Natural killer cell (primary cell): ENCODE data around the gene CXCL9. TPM values are rescaled to one million over a fixed set of nuclear protein-coding genes. Genes with fewer than 3 reads are reported as not detected.

Experiments
- ATAC-seq, 3 donors: fragments of 150-1000 bp in 2 of 3; fragments of 200-7000 bp in 1 of 3; cut with Tn5 transposase; 1 replicate in 1 of 3; 2 replicates in 2 of 3; pipeline ENCODE4 v1.10.0; 2021; ENCODE audit warnings: mild to moderate bottlenecking in 2 of 3, moderate library complexity in 2 of 3
- DNase-seq, 2 donors: peaks; one replicate each; pipeline versions ENCODE4 v3.0.0 to v3.0.0-alpha.2; 2013 to 2021; ENCODE audit warnings: mixed read lengths in 1 of 2
- H3K27ac ChIP-seq: one replicate; pipeline ENCODE4 v1.5.1; 2013; ENCODE audit warnings: mild to moderate bottlenecking, low read length
- H3K27me3 ChIP-seq: one replicate; pipeline ENCODE4 v1.6.1; 2013; ENCODE audit warnings: low read length; ENCODE audit not compliant: control insufficient read depth, insufficient read depth
- H3K36me3 ChIP-seq: one replicate; pipeline ENCODE4 v1.6.1; 2013; ENCODE audit warnings: low read length; ENCODE audit not compliant: control insufficient read depth, insufficient read depth
- H3K4me1 ChIP-seq: one replicate; pipeline ENCODE4 v1.6.1; 2013; ENCODE audit warnings: low read length; ENCODE audit not compliant: control insufficient read depth, insufficient read depth
- H3K4me3 ChIP-seq: one replicate; pipeline ENCODE4 v1.5.1; 2013; ENCODE audit warnings: low read length
- H3K9me3 ChIP-seq: one replicate; pipeline ENCODE4 v1.6.1; 2013; ENCODE audit warnings: low read length; ENCODE audit not compliant: control insufficient read depth, insufficient read depth
- H3K27ac Mint-ChIP-seq, 2 donors: one replicate each; pipeline ENCODE4 v1.8.0; 2022; ENCODE audit warnings: mild to moderate bottlenecking in 2 of 2, mixed read lengths in 2 of 2, moderate library complexity in 1 of 2
- H3K27me3 Mint-ChIP-seq, 2 donors: one replicate each; pipeline ENCODE4 v1.8.0; 2022; ENCODE audit warnings: low read depth in 2 of 2, mixed read lengths in 2 of 2
- H3K36me3 Mint-ChIP-seq: one replicate; pipeline ENCODE4 v1.8.0; 2022; ENCODE audit warnings: mixed read lengths
- H3K4me1 Mint-ChIP-seq, 2 donors: one replicate each; pipeline ENCODE4 v1.8.0; 2022; ENCODE audit warnings: mixed read lengths in 2 of 2
- H3K4me3 Mint-ChIP-seq: one replicate; pipeline ENCODE4 v1.8.0; 2022; ENCODE audit warnings: mild to moderate bottlenecking, moderate library complexity, mixed read lengths
- H3K9me3 Mint-ChIP-seq, 2 donors: one replicate each; pipeline ENCODE4 v1.8.0; 2022; ENCODE audit warnings: mixed read lengths in 2 of 2
- CTCF ChIP-seq: fragments of 200-600 bp; IDR thresholded peaks from one replicate; pipeline ENCODE4 v1.8.0; 2022; ENCODE audit warnings: antibody characterized with exemption
- WGBS: methylation state at CpG from one replicate; pipeline ENCODE4 v1.1.7; 2013; ENCODE audit warnings: missing lambda C conversion rate; ENCODE audit not compliant: insufficient coverage; 5-methylcytosine and 5-hydroxymethylcytosine counted together
- intact Hi-C: fragments of 100-400 bp; cut with micrococcal nuclease; formaldehyde crosslinking; loops from one replicate; pipeline ENCODE4 v1.14.2; 2022
- total RNA-seq, 4 donors: library from RNA; stranded (reverse); fragments of 120-200 nt in 1 of 4; gene quantifications; one replicate each; pipeline versions ENCODE4 v1.2.3 to v1.2.4, GENCODE V29; 2013 to 2022

Gene CXCL9
- total RNA-seq, 3 donors from 2014 or later (not counting 1 experiment from before 2014, with no cell fraction given), result not detected

DNA sequence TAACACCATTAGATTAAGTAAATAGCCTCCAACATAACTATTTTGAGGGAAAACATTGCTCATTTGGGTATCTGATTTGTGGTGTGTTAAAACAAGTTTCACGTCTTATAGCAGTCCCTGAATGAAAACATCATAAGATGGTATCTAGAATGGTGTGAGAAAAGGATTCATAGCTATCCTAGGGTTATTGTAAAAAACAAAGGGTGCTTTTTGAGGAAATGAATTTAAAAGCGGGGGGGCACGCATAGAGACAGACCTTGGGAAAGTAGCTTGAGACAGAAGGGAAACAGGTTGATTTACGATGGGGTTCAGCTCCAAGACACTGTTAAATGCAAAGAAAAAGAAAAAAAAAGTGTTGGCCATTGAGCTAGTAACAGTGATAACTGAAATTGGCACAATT, 16.8 kb upstream of the CXCL9 start:
- DNase-seq (no peak), ATAC-seq (no peak)
- H3K9me3 Mint-ChIP-seq, result no peaks in the 10 kb centered on the region
- Histone ChIP-seq H3K4me1 (no peaks in the 10 kb centered on the region), H3K4me3 (no peak overlapping the region), H3K9me3 (no peaks in the 10 kb centered on the region), H3K36me3 (no peaks in the 10 kb centered on the region), H3K27ac (no peak overlapping the region), H3K27me3 (no peaks in the 10 kb centered on the region)
- intact Hi-C loops, result no loop called here
- peaks cover 18 to 65% of the 10 kb centered on the region in 2 donors for H3K27me3 Mint-ChIP-seq
- H3K4me3 Mint-ChIP-seq, result no peak overlapping the region
- TF ChIP-seq CTCF, result no peak
- H3K4me1 Mint-ChIP-seq, result peaks cover 9 to 10% of the 10 kb centered on the region in 2 donors
- WGBS, result 38% methylated on average over 4 of the region's 4 CpGs
- no peak overlapping the region for H3K27ac Mint-ChIP-seq
- no peaks in the 10 kb centered on the region for H3K36me3 Mint-ChIP-seq

DNA sequence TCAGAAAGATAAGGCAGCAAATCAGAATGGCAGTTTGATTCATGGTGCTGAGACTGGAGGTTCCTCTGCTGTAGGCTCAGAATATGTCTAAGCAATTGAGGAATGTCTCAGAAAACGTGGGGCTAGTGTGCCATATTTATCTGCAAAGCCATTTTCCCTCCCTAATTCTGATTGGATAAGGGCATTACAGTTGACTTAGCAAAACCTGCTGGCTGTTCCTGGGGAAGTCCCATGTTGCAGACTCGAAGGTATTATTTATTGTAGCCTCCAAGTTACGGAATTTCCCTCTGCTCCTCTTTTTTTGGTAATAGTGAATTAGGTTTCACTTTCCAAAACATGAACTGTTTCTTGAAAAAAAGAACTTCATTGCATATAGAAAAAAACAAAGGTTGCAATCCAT, 16.1 kb upstream of the CXCL9 start, which contains the start of gene CXCL10:
Gene CXCL10 (minus strand): TSS at position 109 of the 400 bp plus-strand sequence. CDS start 66 bp downstream, at position 43.
- H3K4me1 ChIP-seq, result no peaks in the 10 kb centered on the region
- Mint-ChIP-seq H3K27ac (no peak within 1 kb of the TSS), H3K4me1 (peaks cover 7 to 8% of the 10 kb centered on the region in 2 donors), H3K36me3 (no peaks in the 10 kb centered on the region), H3K27me3 (peaks cover 17 to 62% of the 10 kb centered on the region in 2 donors), H3K4me3 (no peak within 1 kb of the TSS), H3K9me3 (no peaks in the 10 kb centered on the region)
- H3K27ac ChIP-seq, result no peak within 1 kb of the TSS
- intact Hi-C loops, result no loop called here
- 16% methylated on average over 3 of the region's 3 CpGs for WGBS
- peak in 1 of 2 donors; percentile 60 for DNase-seq
- H3K4me3 ChIP-seq, result no peak within 1 kb of the TSS
- no peak for TF ChIP-seq CTCF
- no peaks in the 10 kb centered on the region for H3K36me3 ChIP-seq
- no peaks in the 10 kb centered on the region for H3K9me3 ChIP-seq
- ATAC-seq, result peak in 2 of 3 donors; percentile 36 to 58
- H3K27me3 ChIP-seq, result no peaks in the 10 kb centered on the region

GRCh38 chr4:76022677-76023076, 15.4 kb upstream of the CXCL9 start:
- Mint-ChIP-seq H3K36me3 (no peaks in the 10 kb centered on the region), H3K4me3 (no peak overlapping the region), H3K27ac (no peak overlapping the region), H3K9me3 (no peaks in the 10 kb centered on the region), H3K27me3 (peaks cover 16 to 58% of the 10 kb centered on the region in 2 donors), H3K4me1 (peaks cover 4 to 5% of the 10 kb centered on the region in 2 donors)
- Histone ChIP-seq H3K27me3 (no peaks in the 10 kb centered on the region), H3K9me3 (no peaks in the 10 kb centered on the region), H3K27ac (no peak overlapping the region), H3K4me1 (no peaks in the 10 kb centered on the region), H3K36me3 (no peaks in the 10 kb centered on the region), H3K4me3 (no peak overlapping the region)
- no peak for TF ChIP-seq CTCF
- intact Hi-C loops, result no loop called here
- DNase-seq (no peak), ATAC-seq (no peak)
- 87% methylated on average over 2 of the region's 2 CpGs for WGBS

DNA sequence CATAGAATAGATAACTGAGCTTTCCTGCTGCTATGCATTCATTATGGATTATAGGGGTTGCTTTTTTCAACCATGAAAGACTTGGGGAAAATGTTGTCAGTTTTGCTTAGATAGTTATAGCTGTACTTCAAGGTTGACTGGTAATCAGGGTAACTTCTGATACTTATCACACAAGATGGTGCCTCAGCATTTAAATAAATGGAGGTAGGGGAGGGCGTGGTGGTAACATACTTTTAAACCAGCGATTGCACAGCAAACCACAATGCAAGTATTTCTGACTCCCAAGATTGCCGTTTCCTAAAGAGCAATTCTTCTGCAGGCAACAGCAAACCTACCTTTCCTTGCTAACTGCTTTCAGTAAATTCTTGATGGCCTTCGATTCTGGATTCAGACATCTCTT, 14.7 kb upstream of the CXCL9 start:
- Histone ChIP-seq H3K4me3 (no peak overlapping the region), H3K9me3 (no peaks in the 10 kb centered on the region), H3K36me3 (no peaks in the 10 kb centered on the region), H3K27me3 (no peaks in the 10 kb centered on the region), H3K27ac (no peak overlapping the region), H3K4me1 (no peaks in the 10 kb centered on the region)
- Mint-ChIP-seq H3K9me3 (no peaks in the 10 kb centered on the region), H3K27ac (no peak overlapping the region), H3K36me3 (no peaks in the 10 kb centered on the region), H3K4me1 (peaks cover 4 to 5% of the 10 kb centered on the region in 2 donors), H3K27me3 (peaks cover 13 to 58% of the 10 kb centered on the region in 2 donors), H3K4me3 (no peak overlapping the region)
- ATAC-seq (no peak), DNase-seq (no peak)
- no peak for TF ChIP-seq CTCF
- WGBS, result 56% methylated on average over 2 of the region's 4 CpGs
- intact Hi-C loops, result no loop called here
